Ovary (tissue), 3 donors: ENCODE measurements around the gene GPR107.

Experiments used
- CTCF ChIP-seq, 3 donors: fragments of 450-650 bp in 2 of 3; fragments of 200-600 bp in 1 of 3; IDR thresholded peaks; one replicate each; pipeline versions ENCODE4 v1.5.1 to v1.8.0; 2016 to 2022; ENCODE audit warnings: antibody characterized with exemption in 3 of 3, mild to moderate bottlenecking in 1 of 3
- EP300 ChIP-seq: sonication (generic); formaldehyde crosslinking; IDR thresholded peaks from one replicate; pipeline ENCODE4 v1.6.1; 2017; ENCODE audit warnings: antibody characterized with exemption
- POLR2A ChIP-seq: fragments of 450-650 bp; IDR thresholded peaks from one replicate; pipeline ENCODE4 v1.6.1; 2017; ENCODE audit warnings: antibody characterized with exemption, mild to moderate bottlenecking, moderate library complexity
- donor health status: DM: no; HTN: no; CAD: no.

- TF ChIP-seq CTCF (IDR thresholded peaks at IDR 0.05) (no peak), EP300 (no peak), POLR2A (no peak)
Observed at GRCh38 chr9:130027533-130028365, 26.0 kb upstream of the GPR107 start.
